DMS79 treated with DMSO at 0.1 percent for 48 hours (cell line): ENCODE results near the gene CFAP45.

Experiments used
- DNase-seq: peaks from one replicate; lab custom pipeline; 2025; lab: John Stamatoyannopoulos, UW

Gene CFAP45

GRCh38 chr1:159848326-159848725 lies 51.6 kb downstream of the CFAP45 start:
- no peak for DNase-seq

- no peak for DNase-seq
Observed at GRCh38 chr1:159847231-159847630, 52.7 kb downstream of the CFAP45 start.

DNA sequence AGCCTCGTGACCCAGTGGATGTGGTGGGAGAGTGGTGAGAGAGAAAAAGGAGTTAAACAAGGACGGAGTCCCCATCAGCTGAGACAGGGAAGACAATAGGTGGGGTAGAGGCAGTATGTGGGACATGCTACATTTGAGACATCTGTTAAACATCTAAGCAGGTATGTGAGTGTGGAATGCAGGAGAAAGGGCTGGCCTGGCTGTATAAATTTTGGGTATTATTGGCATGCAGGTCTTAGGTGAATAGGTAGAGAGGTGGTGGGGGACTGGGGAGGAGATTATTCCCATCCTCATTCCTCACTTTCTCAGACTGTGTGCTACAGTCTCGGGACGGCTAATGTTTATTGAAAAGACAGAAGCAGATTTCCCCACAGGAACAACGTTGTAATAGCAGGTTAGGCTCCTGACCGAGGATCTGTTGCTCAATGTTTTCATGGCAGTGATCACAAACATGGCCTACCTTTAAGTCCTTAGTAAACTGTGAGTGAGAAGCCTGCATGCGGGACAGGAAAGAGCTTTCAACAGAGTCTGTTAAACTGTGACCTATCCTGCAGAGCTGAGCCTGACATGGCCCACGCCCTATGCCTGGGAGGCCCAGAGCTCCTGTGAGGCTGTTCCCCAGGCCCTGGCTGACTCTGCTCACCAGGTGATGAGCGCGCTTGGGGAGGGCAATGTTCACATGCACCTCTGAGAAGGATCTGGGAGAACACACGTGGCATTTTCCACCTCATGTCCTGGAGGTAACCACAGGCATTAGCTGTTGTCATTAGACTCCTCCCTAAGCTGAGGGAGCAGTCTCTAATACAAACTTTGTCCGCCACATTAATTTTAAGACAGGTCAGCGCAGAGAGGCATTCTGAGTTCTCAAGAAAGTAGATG lies 54.0 kb downstream of the CFAP45 start:
- no peak for DNase-seq

DNA sequence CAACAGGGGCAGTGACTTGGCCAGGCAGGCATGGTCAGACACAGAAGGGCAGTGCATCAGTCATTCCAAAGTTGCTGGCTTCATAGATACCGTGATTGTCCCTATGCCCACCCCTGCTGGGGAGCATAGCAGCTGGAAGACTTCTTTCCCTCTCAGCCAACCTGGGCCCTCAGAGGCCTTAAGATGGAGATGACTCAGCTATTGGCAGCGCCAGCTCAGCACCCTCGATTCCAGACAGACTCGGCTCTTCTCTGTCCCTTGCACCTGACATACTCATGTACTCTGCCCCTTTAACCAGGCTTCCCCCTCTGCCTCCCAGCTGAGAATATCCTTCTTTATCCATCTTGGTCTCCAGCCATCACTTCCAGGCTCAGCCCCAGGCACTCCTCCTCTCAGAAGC lies 56.5 kb downstream of the CFAP45 start:
- DNase-seq: no peak

- no peak for DNase-seq
Observed at GRCh38 chr1:159841749-159842148, 58.2 kb downstream of the CFAP45 start.

GRCh38 chr1:159839116-159839849 lies 60.7 kb downstream of the CFAP45 start:
- no peak for DNase-seq

DNA sequence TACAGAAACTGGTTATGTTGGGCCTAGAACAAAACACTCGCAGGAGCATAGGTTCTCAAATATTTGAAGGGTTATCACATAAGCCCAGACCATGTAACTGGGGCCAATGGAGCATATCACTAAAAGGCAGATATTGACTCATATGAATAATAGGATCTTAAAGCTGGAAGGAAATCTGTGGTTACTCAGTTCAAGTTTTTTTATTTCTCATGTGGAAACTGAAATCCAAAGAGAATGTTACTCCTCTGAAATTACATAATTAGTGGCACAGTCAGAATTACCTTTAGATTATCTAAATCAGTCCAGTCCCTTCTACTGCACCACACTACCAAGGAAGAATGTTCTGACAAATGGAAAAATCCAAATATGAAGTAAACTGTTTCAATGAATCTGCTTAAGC lies 61.2 kb downstream of the CFAP45 start:
- no peak for DNase-seq

- no peak for DNase-seq
Observed at GRCh38 chr1:159835862-159836525, 64.0 kb downstream of the CFAP45 start.

- DNase-seq: no peak
Observed at GRCh38 chr1:159835356-159835755, 64.6 kb downstream of the CFAP45 start.

DNA sequence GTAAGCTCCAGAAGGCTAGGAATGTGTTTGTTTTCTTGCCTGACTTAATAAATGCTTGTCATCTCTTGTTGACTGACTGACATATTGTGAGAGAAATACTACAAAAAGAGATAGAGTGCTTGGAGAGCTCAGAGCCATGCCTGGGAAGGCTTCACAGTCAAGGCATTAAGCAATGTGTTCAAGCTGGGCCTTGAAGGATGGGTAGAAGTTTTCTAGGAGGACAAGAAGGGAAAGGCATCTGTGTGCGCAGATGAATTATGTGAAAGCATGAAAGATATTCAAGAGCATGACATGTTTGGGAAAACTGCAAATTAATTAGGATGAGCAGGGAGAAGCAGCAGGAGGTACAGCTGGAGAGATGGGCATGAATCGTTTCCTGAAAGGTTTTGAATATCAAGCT lies 67.7 kb downstream of the CFAP45 start:
- DNase-seq: no peak

GRCh38 chr1:159831412-159832141 lies 68.4 kb downstream of the CFAP45 start:
- no peak for DNase-seq

DNA sequence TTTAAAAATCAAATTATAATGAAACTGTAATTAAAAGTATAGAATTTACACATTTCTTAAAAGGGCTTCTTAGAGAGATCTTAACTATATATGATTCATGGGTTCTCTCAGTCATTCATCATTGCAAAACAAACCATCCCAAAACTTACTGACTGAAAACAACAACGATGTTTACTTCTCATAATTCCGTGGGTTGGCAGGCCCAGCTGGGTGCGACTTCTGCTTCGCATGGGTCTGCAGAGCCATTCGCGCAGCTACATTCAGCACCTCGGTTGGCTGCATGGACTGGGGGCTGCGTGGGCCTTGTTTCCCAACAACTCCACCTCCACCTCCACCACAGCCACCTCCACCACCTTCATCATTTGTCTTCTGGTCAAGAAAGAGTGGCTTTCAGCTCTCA lies 69.2 kb downstream of the CFAP45 start:
- DNase-seq: no peak

DNA sequence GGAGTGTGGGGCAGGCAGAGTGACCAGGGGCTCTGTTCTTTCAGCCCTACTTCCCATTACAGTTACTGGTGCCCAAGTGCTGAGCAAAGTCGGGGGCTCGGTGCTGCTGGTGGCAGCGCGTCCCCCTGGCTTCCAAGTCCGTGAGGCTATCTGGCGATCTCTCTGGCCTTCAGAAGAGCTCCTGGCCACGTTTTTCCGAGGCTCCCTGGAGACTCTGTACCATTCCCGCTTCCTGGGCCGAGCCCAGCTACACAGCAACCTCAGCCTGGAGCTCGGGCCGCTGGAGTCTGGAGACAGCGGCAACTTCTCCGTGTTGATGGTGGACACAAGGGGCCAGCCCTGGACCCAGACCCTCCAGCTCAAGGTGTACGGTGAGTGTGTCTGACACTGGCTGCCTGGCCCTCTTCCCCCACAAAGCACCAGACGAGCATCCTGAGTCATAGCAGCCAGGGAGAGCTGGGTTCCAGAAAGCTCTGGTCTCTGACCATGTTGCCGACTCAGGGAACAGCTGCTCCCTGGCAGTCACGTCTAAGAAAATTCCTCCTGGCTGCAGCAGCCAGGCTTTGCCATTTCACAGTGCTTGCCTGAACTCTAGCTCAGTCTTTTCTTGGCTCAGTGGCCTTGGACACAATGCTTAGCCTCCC lies 70.0 kb downstream of the CFAP45 start:
- no peak for DNase-seq

DNA sequence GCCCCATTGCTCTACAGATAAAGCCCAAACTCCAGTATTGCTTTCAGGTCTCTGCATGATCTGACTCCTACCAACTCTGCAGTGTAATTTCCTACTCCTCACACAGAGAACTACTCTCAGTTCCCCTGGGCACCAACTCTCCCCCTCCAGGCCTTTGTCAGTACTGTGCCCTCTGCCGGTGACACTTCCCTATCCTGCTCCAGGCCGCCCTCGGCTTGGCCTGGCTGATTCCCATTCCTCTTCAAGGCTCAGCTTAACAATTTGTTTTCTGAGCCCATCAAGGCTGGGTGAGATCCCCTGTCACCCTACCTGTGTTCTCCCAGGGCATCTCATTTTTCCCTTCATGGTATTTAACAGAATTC lies 70.7 kb downstream of the CFAP45 start:
- DNase-seq: no peak

DNA sequence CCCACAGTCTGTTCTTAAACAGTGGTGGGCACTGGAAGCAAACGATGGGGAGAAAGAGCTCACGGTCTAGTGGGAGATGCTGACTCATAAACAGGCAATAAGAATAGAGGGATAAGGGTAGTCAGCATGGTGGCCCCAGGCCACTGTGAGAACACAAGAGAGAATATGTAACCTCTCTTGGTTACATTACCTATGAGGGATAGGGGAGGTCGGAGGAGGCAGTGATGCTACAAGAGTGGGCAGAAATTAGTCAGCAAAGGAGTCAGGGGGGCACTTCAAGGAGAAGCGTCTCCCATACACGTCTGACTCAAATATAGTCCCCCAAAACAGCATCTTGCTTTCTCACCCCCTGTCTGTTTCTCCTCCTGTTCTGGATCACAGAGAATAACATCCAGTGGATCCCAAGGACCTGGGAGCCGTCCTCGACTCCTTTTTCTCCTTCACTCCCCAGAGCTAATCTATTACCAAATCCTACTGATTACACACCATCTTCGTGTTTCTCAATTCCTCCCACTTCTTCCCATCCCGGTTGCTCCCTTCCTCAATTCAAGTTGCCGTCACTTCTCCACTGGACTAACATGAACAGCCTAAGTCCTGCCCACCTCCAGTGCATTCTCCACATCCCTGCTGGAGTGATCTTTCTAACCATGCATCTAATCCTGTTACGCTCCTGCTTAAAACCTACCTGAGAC lies 71.2 kb downstream of the CFAP45 start:
- no peak for DNase-seq

GRCh38 chr1:159828176-159828575 lies 71.8 kb downstream of the CFAP45 start:
- DNase-seq: no peak

- DNase-seq: no peak
Observed at GRCh38 chr1:159827549-159827948, 72.4 kb downstream of the CFAP45 start.

DNA sequence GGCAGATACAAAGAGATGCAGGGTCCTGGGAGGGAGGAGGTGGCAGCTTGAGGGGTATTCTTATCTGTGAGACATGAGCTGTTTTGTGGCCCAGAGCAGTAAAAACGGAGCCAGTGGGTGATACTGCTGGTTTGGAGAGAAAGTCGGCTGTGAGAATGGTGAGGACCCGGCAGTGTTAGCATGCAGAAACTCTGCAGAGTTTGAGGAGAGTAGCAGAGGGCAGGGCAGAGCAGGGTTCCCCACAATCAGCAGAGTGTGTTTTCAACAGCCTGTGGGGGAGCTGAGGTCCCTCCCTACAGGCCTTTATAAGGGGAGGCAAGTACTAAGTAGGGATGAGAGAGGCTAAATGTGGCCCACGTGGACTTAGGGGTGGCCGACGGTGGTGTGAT lies 72.9 kb downstream of the CFAP45 start:
- DNase-seq: no peak

DNA sequence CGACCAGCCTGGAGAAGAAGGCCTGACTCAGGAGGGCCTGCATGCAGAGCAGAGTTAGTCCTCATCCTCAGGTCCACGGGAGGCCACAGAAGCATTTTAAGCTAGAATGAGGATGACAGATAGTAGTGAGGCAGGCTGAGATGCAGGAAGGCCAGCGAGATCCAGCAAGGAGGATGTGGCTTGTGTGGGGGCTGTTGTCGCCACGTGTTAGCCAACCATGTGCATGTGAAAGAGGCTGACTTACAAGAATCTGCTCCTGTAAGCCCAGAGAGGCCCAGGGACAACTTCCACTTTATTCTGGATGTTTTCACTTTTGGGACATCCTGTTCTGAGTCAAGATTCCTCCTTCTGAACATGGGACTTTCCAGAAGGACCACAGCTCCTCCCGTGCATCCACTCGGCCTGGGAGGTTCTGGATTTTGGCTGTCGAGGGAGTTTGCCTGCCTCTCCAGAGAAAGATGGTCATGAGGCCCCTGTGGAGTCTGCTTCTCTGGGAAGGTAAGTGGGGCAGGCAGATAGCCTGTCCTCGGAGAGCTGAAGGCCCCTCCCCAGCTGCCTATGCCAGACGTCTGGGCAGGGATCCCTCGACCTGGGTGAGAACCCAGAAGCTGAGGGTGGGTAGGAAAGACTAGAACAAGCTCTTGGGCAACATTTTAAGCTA lies 73.4 kb downstream of the CFAP45 start, which contains the start of gene SLAMF8:
Gene SLAMF8 (plus strand): TSS at position 433 of the 661 bp plus-strand sequence. CDS start 26 bp downstream, at position 459.
- no peak for DNase-seq

DNA sequence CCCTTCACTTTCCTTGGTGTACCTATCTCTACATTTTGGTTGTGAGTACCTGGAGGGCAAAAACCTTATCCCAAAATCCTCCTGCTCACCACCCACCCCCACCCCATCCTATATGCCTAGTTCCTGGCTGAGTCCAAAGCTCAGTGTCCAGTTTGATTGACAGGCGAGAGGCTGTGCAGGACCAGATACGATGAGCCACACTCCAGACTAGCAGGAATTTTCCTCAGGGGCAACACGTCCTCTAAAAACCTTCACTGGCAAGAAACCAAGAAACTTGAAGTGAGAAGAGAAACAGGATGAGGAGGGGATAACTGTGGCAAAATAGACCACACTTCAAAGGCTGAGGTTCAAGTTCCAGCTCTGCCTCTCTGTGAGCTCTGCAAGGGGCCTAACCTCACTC lies 74.4 kb downstream of the CFAP45 start:
- DNase-seq: no peak
